ENCODE results near the gene UBR3. TPM values are rescaled to one million over a fixed set of nuclear protein-coding genes. Genes with fewer than 3 reads are reported as not detected.

Gene UBR3
- total RNA-seq, 1 experiment from 2014 or later: 21.9 TPM

GRCh38 chr2:169928463-169928864 lies 101.2 kb downstream of the UBR3 start:
- H3K9me3 Mint-ChIP-seq: no peaks in the 10 kb centered on the region
- H4K91ac ChIP-seq (ENCODE audit: insufficient read length, low read depth, low read length): no peak overlapping the region
- no peak overlapping the region for H4K5ac ChIP-seq (ENCODE audit: insufficient read length, low read depth, low read length)
- no peak overlapping the region for H2AK5ac ChIP-seq (ENCODE audit: insufficient read length, low read length)
- H3K27ac ChIP-seq (ENCODE audit: insufficient read length, low read depth, low read length): no peak overlapping the region
- no peak overlapping the region for H3K14ac ChIP-seq (ENCODE audit: insufficient read depth, low read length)
- H3K27me3 ChIP-seq (ENCODE audit: insufficient read depth, low read length): no peaks in the 10 kb centered on the region
- H2BK120ac ChIP-seq (ENCODE audit: low read depth, low read length, poor library complexity, severe bottlenecking): no peak overlapping the region
- no peak overlapping the region for H3K9ac ChIP-seq (ENCODE audit: extremely low read depth, insufficient read length, low read length)
- no peak overlapping the region for H3T11ph ChIP-seq (ENCODE audit: low read length)
- H3K4me1 ChIP-seq (ENCODE audit: insufficient read depth, low read length): no peaks in the 10 kb centered on the region
- no CpG with 5 or more reads among the region's 1 CpG for WGBS (ENCODE audit: extremely low coverage, insufficient read length, low lambda C conversion rate)
- H3K4me3 Mint-ChIP-seq: no peak overlapping the region
- no peak overlapping the region for H2BK12ac ChIP-seq (ENCODE audit: insufficient read length, low read depth, low read length)
- no peaks in the 10 kb centered on the region for H3K79me2 ChIP-seq (ENCODE audit: insufficient read depth, low read length)
- H2BK20ac ChIP-seq (ENCODE audit: low read depth, low read length, poor library complexity, severe bottlenecking): no peak overlapping the region
- peak; percentile 87 for TF ChIP-seq CTCF (conservative IDR thresholded peaks at IDR 0.05)
- H3K56ac ChIP-seq (ENCODE audit: insufficient read length, low read depth, low read length): no peak overlapping the region
- no peaks in the 10 kb centered on the region for H3K4me1 Mint-ChIP-seq
- no peak overlapping the region for H3K4me2 ChIP-seq (ENCODE audit: insufficient read depth, insufficient read length, low read length)
- no peak overlapping the region for H3K18ac ChIP-seq (ENCODE audit: insufficient read length, low read depth, low read length)
- H3K27ac Mint-ChIP-seq: no peak overlapping the region
- no peaks in the 10 kb centered on the region for H4K20me1 ChIP-seq (ENCODE audit: control insufficient read depth, insufficient read depth, insufficient read length)
- H2BK15ac ChIP-seq (ENCODE audit: low read depth, low read length): no peak overlapping the region
- H2BK5ac ChIP-seq (ENCODE audit: insufficient read length, low read length): no peak overlapping the region
- H3K27me3 Mint-ChIP-seq (ENCODE audit: low read depth): no peaks in the 10 kb centered on the region
- H3K4ac ChIP-seq (ENCODE audit: low read depth, low read length): no peak overlapping the region
- no peak for DNase-seq
- H2AFZ ChIP-seq (ENCODE audit: low read length): no peak overlapping the region
- H4K8ac ChIP-seq (replicated peaks; ENCODE audit: insufficient read length, low read depth, low read length): no peak overlapping the region
- no peak overlapping the region for H3K23ac ChIP-seq (ENCODE audit: insufficient read length, low read depth, low read length)
- peaks cover 0 to 24% (median 8%) of the 10 kb centered on the region in 3 experiments; a peak in 4 of 7 replicates for H3K36me3 Mint-ChIP-seq (ENCODE audit: insufficient read depth in 1 of 3, low read depth in 3 of 3)
- no peaks in the 10 kb centered on the region for H3K9me3 ChIP-seq (ENCODE audit: control insufficient read depth, low read depth, low read length)
- H3K23me2 ChIP-seq (ENCODE audit: insufficient read length, low read depth, low read length, poor library complexity, severe bottlenecking): no peaks in the 10 kb centered on the region
- H3K79me1 ChIP-seq (ENCODE audit: insufficient read depth, low read depth, low read length, poor library complexity, severe bottlenecking): no peaks in the 10 kb centered on the region

Data from H9 (cell line).